GM23338 (cell line): Measurements from ENCODE around the gene ATP5PB. TPM values are rescaled to one million over a fixed set of nuclear protein-coding genes. Genes with fewer than 3 reads are reported as not detected.

ENCODE experiments used
- ATAC-seq: fragments of 200-7000 bp; cut with Tn5 transposase; 3 replicates; pipeline ENCODE4 v1.9.1; 2020
- DNase-seq: peaks from one replicate; pipeline ENCODE4 v3.0.0-alpha.2; 2015; ENCODE audit warnings: low spot score
- H2AFZ ChIP-seq: fragments of 200-600 bp; sonication (generic); 2 replicates; pipeline ENCODE4 v1.8.0; 2016; ENCODE audit warnings: antibody characterized with exemption, mild to moderate bottlenecking, moderate library complexity
- H3F3A ChIP-seq: fragments of 200-600 bp; sonication (generic); replicated peaks from 2 replicates; pipeline ENCODE4 v1.8.0; 2017; ENCODE audit warnings: antibody characterized with exemption, mixed run types, low read depth
- H3K27ac ChIP-seq: fragments of 200-600 bp; sonication (generic); 2 replicates; pipeline ENCODE4 v1.6.1; 2016; ENCODE audit warnings: low read depth
- H3K27me3 ChIP-seq: fragments of 200-600 bp; sonication (generic); 2 replicates; pipeline ENCODE4 v1.8.0; 2016; ENCODE audit warnings: mild to moderate bottlenecking, mixed run types, moderate library complexity; ENCODE audit not compliant: insufficient read depth
- H3K36me3 ChIP-seq: fragments of 200-600 bp; sonication (generic); 2 replicates; pipeline ENCODE4 v1.8.0; 2016; ENCODE audit warnings: mild to moderate bottlenecking; ENCODE audit not compliant: insufficient read depth
- H3K4me1 ChIP-seq: fragments of 200-600 bp; sonication (generic); 2 replicates; pipeline ENCODE4 v1.8.0; 2016; ENCODE audit warnings: mild to moderate bottlenecking, moderate library complexity; ENCODE audit not compliant: insufficient read depth
- H3K4me2 ChIP-seq: fragments of 200-600 bp; sonication (generic); 2 replicates; pipeline ENCODE4 v1.7.1; 2017; ENCODE audit warnings: mixed run types
- H3K4me3 ChIP-seq: fragments of 200-600 bp; sonication (generic); 2 replicates; pipeline ENCODE4 v1.6.1; 2016; ENCODE audit warnings: mixed run types
- H3K79me2 ChIP-seq: fragments of 200-600 bp; sonication (generic); replicated peaks from 2 replicates; pipeline ENCODE4 v1.8.0; 2017; ENCODE audit warnings: mild to moderate bottlenecking; ENCODE audit not compliant: insufficient read depth
- H3K9me2 ChIP-seq: fragments of 200-600 bp; sonication (generic); 2 replicates; pipeline ENCODE4 v1.8.0; 2017; ENCODE audit not compliant: insufficient read depth
- H4K20me1 ChIP-seq: fragments of 200-600 bp; sonication (generic); replicated peaks from 2 replicates; pipeline ENCODE4 v1.8.0; 2017; ENCODE audit warnings: mild to moderate bottlenecking; ENCODE audit not compliant: insufficient read depth
- H3K27ac Mint-ChIP-seq: 2 replicates; pipeline ENCODE4 v1.8.0; 2020; ENCODE audit warnings: inconsistent platforms, mild to moderate bottlenecking, moderate library complexity, mixed read lengths
- H3K27me3 Mint-ChIP-seq: 3 replicates; pipeline ENCODE4 v1.8.0; 2022; ENCODE audit warnings: low read depth, mild to moderate bottlenecking, moderate library complexity, mixed read lengths, inconsistent platforms; ENCODE audit not compliant: insufficient read depth, poor library complexity
- H3K36me3 Mint-ChIP-seq: 3 replicates; pipeline ENCODE4 v1.8.0; 2021; ENCODE audit warnings: low read depth, mild to moderate bottlenecking, inconsistent platforms, moderate library complexity, mixed read lengths
- H3K4me1 Mint-ChIP-seq: 3 replicates; pipeline ENCODE4 v1.8.0; 2020; ENCODE audit warnings: mild to moderate bottlenecking, inconsistent platforms, mixed read lengths
- H3K4me3 Mint-ChIP-seq: 3 replicates; pipeline ENCODE4 v1.8.0; 2021; ENCODE audit warnings: moderate library complexity, mild to moderate bottlenecking, inconsistent platforms, mixed read lengths
- H3K9me3 Mint-ChIP-seq: 3 replicates; pipeline ENCODE4 v1.8.0; 2020; ENCODE audit warnings: moderate library complexity, mild to moderate bottlenecking, inconsistent platforms, mixed read lengths
- CREB1 ChIP-seq: fragments of 250-450 bp; sonication (Bioruptor Pico); IDR thresholded peaks from 2 replicates; pipeline ENCODE4 v1.5.0; 2020; ENCODE audit warnings: low read depth, mild to moderate bottlenecking, moderate library complexity
- ETS1 ChIP-seq: IDR thresholded peaks from 2 replicates; pipeline ENCODE4 v1.6.1; 2016; ENCODE audit warnings: antibody characterized with exemption
- EZH2 ChIP-seq: fragments of 200-600 bp; sonication (generic); IDR thresholded peaks from one replicate; pipeline ENCODE4 v1.8.0; 2017; ENCODE audit warnings: antibody characterized with exemption, mild to moderate bottlenecking, low read depth; ENCODE audit not compliant: unreplicated experiment
- EZH2phosphoT487 ChIP-seq: fragments of 200-600 bp; sonication (generic); IDR thresholded peaks from one replicate; pipeline ENCODE4 v1.8.1; 2018; ENCODE audit warnings: antibody characterized with exemption; ENCODE audit not compliant: unreplicated experiment
- NANOG ChIP-seq: IDR thresholded peaks from 2 replicates; pipeline ENCODE4 v1.6.1; 2016; ENCODE audit warnings: antibody characterized with exemption, borderline replicate concordance
- POLR2AphosphoS5 ChIP-seq: IDR thresholded peaks from 2 replicates; pipeline ENCODE4 v1.6.1; 2016; ENCODE audit warnings: antibody characterized with exemption, low read depth
- REST ChIP-seq: IDR thresholded peaks from one replicate; pipeline ENCODE4 v1.6.1; 2018; ENCODE audit warnings: antibody characterized with exemption; ENCODE audit not compliant: unreplicated experiment
- STAT1 ChIP-seq: IDR thresholded peaks from one replicate; pipeline ENCODE4 v1.6.1; 2016; ENCODE audit warnings: antibody characterized with exemption; ENCODE audit not compliant: unreplicated experiment
- ZNF114 ChIP-seq: fragments of 250-450 bp; sonication (Bioruptor Pico); IDR thresholded peaks from 2 replicates; pipeline ENCODE4 v1.5.0; 2020; ENCODE audit warnings: mild to moderate bottlenecking, moderate library complexity
- ZNF331 ChIP-seq: fragments of 250-450 bp; sonication (Bioruptor Pico); IDR thresholded peaks from 2 replicates; pipeline ENCODE4 v1.5.0; 2020; ENCODE audit warnings: low read depth, mild to moderate bottlenecking, moderate library complexity
- ZNF462 ChIP-seq: fragments of 250-450 bp; sonication (Bioruptor Pico); IDR thresholded peaks from 2 replicates; pipeline ENCODE4 v1.5.0; 2020; ENCODE audit warnings: mild to moderate bottlenecking, moderate library complexity
- polyA plus RNA-seq: library from polyadenylated mRNA; unstranded; fragments of >200 nt; fragmentation: Nextera tagmentation; extraction: Ambion mirVana; gene quantifications from 2 replicates; pipeline ENCODE4 v1.2.1, GENCODE V29; 2016
- total RNA-seq: library from RNA; depleted of rRNA; stranded (reverse); fragments of >200 nt; shearing (Covaris generic); gene quantifications from 2 replicates; pipeline ENCODE4 v1.2.3, GENCODE V29; 2014

Gene ATP5PB
- total and polyA plus RNA-seq, 2 experiments from 2014 or later, result 279 to 300 TPM

- no peak for TF ChIP-seq REST
- no peak for TF ChIP-seq ETS1
- no peak for TF ChIP-seq CREB1
Observed at GRCh38 chr1:111414756-111415155, 34.5 kb upstream of the ATP5PB start (continued).

GRCh38 chr1:111415461-111415860 lies 33.8 kb upstream of the ATP5PB start:
- H3K9me3 Mint-ChIP-seq, result no peaks in the 10 kb centered on the region
- Histone ChIP-seq H2AFZ (no peak overlapping the region), H3K79me2 (no peaks in the 10 kb centered on the region), H3K9me2 (peaks cover 6% of the 10 kb centered on the region; the same call in 1 of the 2 replicates), H3F3A (no peaks in the 10 kb centered on the region), H3K4me3 (no peak overlapping the region), H4K20me1 (no peaks in the 10 kb centered on the region), H3K4me1 (no peaks in the 10 kb centered on the region), H3K4me2 (no peak overlapping the region), H3K36me3 (no peaks in the 10 kb centered on the region), H3K27ac (no peak overlapping the region), H3K27me3 (no peaks in the 10 kb centered on the region)
- H3K4me1 Mint-ChIP-seq, result no peaks in the 10 kb centered on the region; the same call in 2 of the 3 replicates
- ATAC-seq (no peak), DNase-seq (no peak)
- H3K36me3 Mint-ChIP-seq, result no peaks in the 10 kb centered on the region
- no peaks in the 10 kb centered on the region for H3K27me3 Mint-ChIP-seq
- no peak overlapping the region for H3K4me3 Mint-ChIP-seq
- no peak overlapping the region for H3K27ac Mint-ChIP-seq
- TF ChIP-seq STAT1 (no peak), ZNF462 (CRISPR knock-in tag) (no peak), EZH2phosphoT487 (no peak), EZH2 (no peak), CREB1 (no peak), REST (no peak), POLR2AphosphoS5 (no peak), NANOG (no peak), ZNF114 (CRISPR knock-in tag) (no peak), ZNF331 (CRISPR knock-in tag) (no peak)
